ENCODE results near the gene TSHR. TPM values are rescaled to one million over a fixed set of nuclear protein-coding genes. Genes with fewer than 3 reads are reported as not detected.

TSHR gene
- total RNA-seq, 6 experiments from 2014 or later: not detected

GRCh38 chr14:81070511-81070910, 115.1 kb downstream of the TSHR start:
- Mint-ChIP-seq H3K4me3 (no peak overlapping the region), H3K27me3 (ENCODE audit: insufficient read depth) (no peaks in the 10 kb centered on the region), H3K9me3 (peaks cover 18% of the 10 kb centered on the region; the same call in 1 of the 2 replicates), H3K36me3 (ENCODE audit: low read depth) (no peaks in the 10 kb centered on the region), H3K4me1 (ENCODE audit: low read depth) (no peaks in the 10 kb centered on the region), H3K27ac (no peak overlapping the region)
- TF ChIP-seq, protein P1, sequence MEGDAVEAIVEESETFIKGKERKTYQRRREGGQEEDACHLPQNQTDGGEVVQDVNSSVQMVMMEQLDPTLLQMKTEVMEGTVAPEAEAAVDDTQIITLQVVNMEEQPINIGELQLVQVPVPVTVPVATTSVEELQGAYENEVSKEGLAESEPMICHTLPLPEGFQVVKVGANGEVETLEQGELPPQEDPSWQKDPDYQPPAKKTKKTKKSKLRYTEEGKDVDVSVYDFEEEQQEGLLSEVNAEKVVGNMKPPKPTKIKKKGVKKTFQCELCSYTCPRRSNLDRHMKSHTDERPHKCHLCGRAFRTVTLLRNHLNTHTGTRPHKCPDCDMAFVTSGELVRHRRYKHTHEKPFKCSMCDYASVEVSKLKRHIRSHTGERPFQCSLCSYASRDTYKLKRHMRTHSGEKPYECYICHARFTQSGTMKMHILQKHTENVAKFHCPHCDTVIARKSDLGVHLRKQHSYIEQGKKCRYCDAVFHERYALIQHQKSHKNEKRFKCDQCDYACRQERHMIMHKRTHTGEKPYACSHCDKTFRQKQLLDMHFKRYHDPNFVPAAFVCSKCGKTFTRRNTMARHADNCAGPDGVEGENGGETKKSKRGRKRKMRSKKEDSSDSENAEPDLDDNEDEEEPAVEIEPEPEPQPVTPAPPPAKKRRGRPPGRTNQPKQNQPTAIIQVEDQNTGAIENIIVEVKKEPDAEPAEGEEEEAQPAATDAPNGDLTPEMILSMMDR (IDR thresholded peaks at IDR 0.05): no peak
- DNase-seq: no peak

- Mint-ChIP-seq H3K4me3 (no peak overlapping the region), H3K36me3 (ENCODE audit: low read depth) (no peaks in the 10 kb centered on the region), H3K4me1 (ENCODE audit: low read depth) (no peaks in the 10 kb centered on the region), H3K27me3 (ENCODE audit: insufficient read depth) (peaks cover 3% of the 10 kb centered on the region), H3K9me3 (peaks cover 8% of the 10 kb centered on the region; the same call in 1 of the 2 replicates), H3K27ac (no peak overlapping the region)
- TF ChIP-seq, protein P1 (IDR thresholded peaks at IDR 0.05): no peak
- no peak for DNase-seq
Observed at GRCh38 chr14:81085596-81085995, 130.2 kb downstream of the TSHR start.

GRCh38 chr14:81087230-81087629, 131.8 kb downstream of the TSHR start:
- no peak overlapping the region for H3K27ac Mint-ChIP-seq
- peaks cover 3% of the 10 kb centered on the region for H3K27me3 Mint-ChIP-seq (ENCODE audit: insufficient read depth)
- H3K4me1 Mint-ChIP-seq (ENCODE audit: low read depth): no peaks in the 10 kb centered on the region
- no peak overlapping the region for H3K4me3 Mint-ChIP-seq
- DNase-seq: no peak
- H3K36me3 Mint-ChIP-seq (ENCODE audit: low read depth): no peaks in the 10 kb centered on the region
- TF ChIP-seq, protein P1 (IDR thresholded peaks at IDR 0.05): no peak
- H3K9me3 Mint-ChIP-seq: peaks cover 12% of the 10 kb centered on the region; the same call in 1 of the 2 replicates

DNA sequence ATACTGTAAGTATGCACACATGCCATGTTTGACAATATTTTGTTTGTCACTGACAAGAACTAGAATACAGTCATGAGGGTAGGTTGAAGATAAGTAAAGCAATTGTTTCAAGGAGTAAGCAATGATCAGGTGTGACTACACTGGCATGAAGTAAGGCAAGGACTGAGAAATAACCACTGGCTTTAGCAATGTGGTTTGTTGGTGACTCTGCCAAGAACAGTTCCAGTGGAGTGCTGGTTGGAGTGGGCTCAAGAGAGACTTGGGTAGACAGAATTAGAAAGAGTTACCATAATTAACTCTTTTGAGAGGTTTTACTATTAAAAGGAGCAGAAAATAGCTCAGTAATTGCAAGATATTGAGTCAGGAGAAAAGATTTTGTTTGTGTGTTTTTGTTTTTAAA, 135.7 kb downstream of the TSHR start:
- no peak for DNase-seq
- no peak overlapping the region for H3K27ac Mint-ChIP-seq
- TF ChIP-seq, protein P1 (IDR thresholded peaks at IDR 0.05): no peak
- H3K27me3 Mint-ChIP-seq (ENCODE audit: insufficient read depth): no peaks in the 10 kb centered on the region
- no peaks in the 10 kb centered on the region for H3K36me3 Mint-ChIP-seq (ENCODE audit: low read depth)
- 0 out of 2 replicates have a peak, but pooled peaks cover 12% of the 10 kb centered on the region for H3K9me3 Mint-ChIP-seq
- H3K4me1 Mint-ChIP-seq (ENCODE audit: low read depth): no peaks in the 10 kb centered on the region
- no peak overlapping the region for H3K4me3 Mint-ChIP-seq

GRCh38 chr14:81091660-81092059, 136.2 kb downstream of the TSHR start:
- Mint-ChIP-seq H3K4me3 (no peak overlapping the region), H3K4me1 (ENCODE audit: low read depth) (no peaks in the 10 kb centered on the region), H3K36me3 (ENCODE audit: low read depth) (no peaks in the 10 kb centered on the region), H3K27ac (no peak overlapping the region), H3K9me3 (0 out of 2 replicates have a peak, but pooled peaks cover 12% of the 10 kb centered on the region), H3K27me3 (ENCODE audit: insufficient read depth) (no peaks in the 10 kb centered on the region)
- no peak for DNase-seq
- TF ChIP-seq, protein P1 (IDR thresholded peaks at IDR 0.05): no peak

DNA sequence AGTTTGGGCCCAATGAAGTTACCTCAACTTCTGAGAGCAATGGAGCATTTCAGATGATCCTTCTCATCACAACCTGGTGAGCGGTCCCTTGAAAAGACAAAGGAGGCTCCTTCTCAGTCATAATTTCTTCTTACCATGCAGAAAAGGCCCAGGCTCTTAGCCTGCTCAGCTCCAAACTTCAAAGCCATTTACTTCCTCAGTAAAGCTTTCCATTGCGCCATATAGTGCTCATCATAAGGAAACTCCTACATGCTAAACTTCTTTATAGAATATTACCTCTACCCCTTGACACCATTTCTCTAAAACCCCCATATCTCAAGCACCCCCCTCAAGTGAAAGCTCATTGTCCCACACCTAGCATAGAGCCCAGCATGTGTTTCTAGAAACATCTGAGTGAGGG, 138.2 kb downstream of the TSHR start:
- 0 out of 2 replicates have a peak, but pooled peaks cover 4% of the 10 kb centered on the region for H3K9me3 Mint-ChIP-seq
- H3K27ac Mint-ChIP-seq: no peak overlapping the region
- no peak overlapping the region for H3K4me3 Mint-ChIP-seq
- no peaks in the 10 kb centered on the region for H3K27me3 Mint-ChIP-seq (ENCODE audit: insufficient read depth)
- no peak for DNase-seq
- H3K4me1 Mint-ChIP-seq (ENCODE audit: low read depth): no peaks in the 10 kb centered on the region
- no peaks in the 10 kb centered on the region for H3K36me3 Mint-ChIP-seq (ENCODE audit: low read depth)
- TF ChIP-seq, protein P1 (IDR thresholded peaks at IDR 0.05): no peak

Measured in HFFc6 (cell line).